GM20000 (cell line): Measurements from ENCODE around the gene WDR53.

Experiments
- DNase-seq: peaks from one replicate; pipeline ENCODE4 v3.0.0; 2012; ENCODE audit warnings: low spot score
- TF ChIP-seq, protein P1 (sequence below): IDR thresholded peaks from 2 replicates; pipeline ENCODE4 v1.5.1; 2012; ENCODE audit warnings: mild to moderate bottlenecking, control low read depth; ENCODE audit errors: extremely low read depth, missing control alignments

WDR53 gene

DNA sequence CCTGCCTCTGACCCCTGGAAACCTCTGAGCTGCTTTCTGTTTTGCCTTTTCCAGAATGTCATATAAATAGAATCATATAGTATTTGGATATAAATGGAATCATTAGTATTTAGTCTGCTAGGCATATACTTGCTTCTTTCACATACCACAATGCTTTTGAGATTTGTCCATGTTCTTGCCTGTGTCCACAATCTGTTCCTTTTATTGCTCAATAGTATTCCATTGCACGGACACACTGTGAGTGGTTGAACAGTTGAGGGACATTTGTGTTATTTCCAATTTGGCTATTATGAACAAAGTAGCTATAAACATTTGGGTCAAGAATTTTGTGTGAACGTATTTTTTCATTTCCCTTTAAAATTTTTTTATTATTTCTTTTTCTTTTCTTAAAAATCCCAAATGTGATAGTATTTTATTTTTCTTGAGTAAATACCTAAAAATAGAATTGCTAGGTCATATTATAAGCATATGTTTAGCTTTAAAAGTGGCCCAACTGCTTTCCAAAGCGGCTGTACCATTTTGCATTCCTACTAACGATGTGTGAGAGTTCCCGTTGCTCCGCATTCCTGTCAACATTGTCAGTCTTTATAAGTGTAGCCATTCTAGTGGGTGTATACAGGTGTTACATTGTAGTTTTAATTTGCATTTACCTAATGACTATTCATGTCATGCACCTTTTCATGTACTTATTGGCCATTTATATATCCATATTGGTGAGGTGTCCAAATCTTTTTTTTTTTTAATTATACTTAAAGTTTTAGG is 26.5 kb downstream of the WDR53 start:
- TF ChIP-seq, protein P1, sequence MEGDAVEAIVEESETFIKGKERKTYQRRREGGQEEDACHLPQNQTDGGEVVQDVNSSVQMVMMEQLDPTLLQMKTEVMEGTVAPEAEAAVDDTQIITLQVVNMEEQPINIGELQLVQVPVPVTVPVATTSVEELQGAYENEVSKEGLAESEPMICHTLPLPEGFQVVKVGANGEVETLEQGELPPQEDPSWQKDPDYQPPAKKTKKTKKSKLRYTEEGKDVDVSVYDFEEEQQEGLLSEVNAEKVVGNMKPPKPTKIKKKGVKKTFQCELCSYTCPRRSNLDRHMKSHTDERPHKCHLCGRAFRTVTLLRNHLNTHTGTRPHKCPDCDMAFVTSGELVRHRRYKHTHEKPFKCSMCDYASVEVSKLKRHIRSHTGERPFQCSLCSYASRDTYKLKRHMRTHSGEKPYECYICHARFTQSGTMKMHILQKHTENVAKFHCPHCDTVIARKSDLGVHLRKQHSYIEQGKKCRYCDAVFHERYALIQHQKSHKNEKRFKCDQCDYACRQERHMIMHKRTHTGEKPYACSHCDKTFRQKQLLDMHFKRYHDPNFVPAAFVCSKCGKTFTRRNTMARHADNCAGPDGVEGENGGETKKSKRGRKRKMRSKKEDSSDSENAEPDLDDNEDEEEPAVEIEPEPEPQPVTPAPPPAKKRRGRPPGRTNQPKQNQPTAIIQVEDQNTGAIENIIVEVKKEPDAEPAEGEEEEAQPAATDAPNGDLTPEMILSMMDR: no peak
- DNase-seq: no peak

GRCh38 chr3:196537319-196537984 is 30.9 kb downstream of the WDR53 start:
- peak; percentile 67 for DNase-seq
- TF ChIP-seq, protein P1: peak; percentile 31

- DNase-seq: no peak
- TF ChIP-seq, protein P1: no peak
Observed at GRCh38 chr3:196533260-196533681, 35.1 kb downstream of the WDR53 start.

DNA sequence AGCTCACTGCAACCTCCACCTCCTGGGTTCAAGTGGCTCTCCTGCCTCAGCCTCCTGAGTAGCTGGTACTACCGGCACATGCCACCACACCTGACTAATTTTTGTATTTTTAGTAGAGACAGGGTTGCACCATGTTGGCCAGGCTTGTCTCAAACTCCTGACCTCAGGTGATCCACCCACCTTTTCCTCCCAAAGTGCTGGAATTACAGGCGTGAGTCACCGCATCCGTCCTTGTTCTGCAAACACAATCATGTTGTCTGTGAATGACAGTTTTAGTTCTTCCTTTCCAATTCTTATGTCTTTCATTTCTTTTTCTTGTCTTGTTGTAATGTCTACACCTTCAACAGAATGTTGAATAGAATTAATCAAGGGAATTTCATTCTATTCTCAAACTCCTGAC is 36.9 kb downstream of the WDR53 start:
- no peak for DNase-seq
- TF ChIP-seq, protein P1: no peak

- TF ChIP-seq, protein P1: peak; percentile 83
Observed at GRCh38 chr3:196528639-196529233, 39.6 kb downstream of the WDR53 start.

GRCh38 chr3:196525141-196525540 is 43.2 kb downstream of the WDR53 start:
- TF ChIP-seq, protein P1: no peak
- DNase-seq: no peak

More at GRCh38 chr3:196528639-196529233, 39.6 kb downstream of the WDR53 start:
- DNase-seq: peak; percentile 97

GRCh38 chr3:196524527-196524926 is 43.8 kb downstream of the WDR53 start:
- TF ChIP-seq, protein P1: no peak
- DNase-seq: no peak
